Measurements from ENCODE around the gene FOXP3. TPM values are rescaled to one million over a fixed set of nuclear protein-coding genes. Genes with fewer than 3 reads are reported as not detected.
A peak's percentile ranks its signal among the peaks of the same experiment; 100 is the strongest.

FOXP3 gene
- total and polyA plus RNA-seq, 2 donors (not counting 1 experiment from before 2014, with no cell fraction given), result under 0.01 TPM; not detected in 1

DNA sequence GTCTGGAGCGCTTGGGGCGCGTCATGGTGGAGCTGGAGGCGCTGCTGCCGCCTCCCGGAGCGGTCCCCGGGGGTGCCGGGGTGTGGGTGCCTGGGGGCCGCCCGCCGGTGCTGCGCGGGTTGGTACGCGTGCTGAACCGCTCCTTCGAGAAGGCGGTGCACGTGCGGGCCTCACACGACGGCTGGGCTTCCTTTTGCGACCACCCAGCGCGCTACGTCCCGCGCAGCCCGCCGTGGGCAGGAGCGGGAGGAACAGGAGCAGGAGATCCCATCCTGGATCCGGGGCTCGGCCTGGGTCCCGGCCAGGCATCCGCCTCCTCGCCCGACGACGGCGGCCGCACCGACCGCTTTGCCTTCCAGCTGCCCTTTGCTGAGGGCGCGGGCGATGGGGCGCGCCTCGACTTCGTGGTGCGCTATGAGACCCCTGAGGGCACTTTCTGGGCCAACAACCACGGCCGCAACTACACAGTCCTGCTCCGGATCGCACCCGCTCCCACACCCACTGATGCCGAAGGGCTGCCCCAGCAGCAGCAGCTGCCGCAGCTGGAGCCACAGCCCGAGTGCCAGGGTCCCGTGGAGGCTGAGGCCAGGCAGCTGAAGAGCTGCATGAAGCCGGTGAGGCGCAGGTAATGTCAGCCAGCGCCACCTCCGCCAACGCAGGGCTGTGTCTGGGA, 5.9 kb upstream of the FOXP3 start:
- H4K20me1 ChIP-seq (ENCODE audit: control insufficient read depth, extremely low read depth, insufficient read depth, low read length), result no peaks in the 10 kb centered on the region
- peak overlapping the region; percentile 84 for H3K9ac ChIP-seq (ENCODE audit: insufficient read depth, low read length)
- TF ChIP-seq, protein P1, sequence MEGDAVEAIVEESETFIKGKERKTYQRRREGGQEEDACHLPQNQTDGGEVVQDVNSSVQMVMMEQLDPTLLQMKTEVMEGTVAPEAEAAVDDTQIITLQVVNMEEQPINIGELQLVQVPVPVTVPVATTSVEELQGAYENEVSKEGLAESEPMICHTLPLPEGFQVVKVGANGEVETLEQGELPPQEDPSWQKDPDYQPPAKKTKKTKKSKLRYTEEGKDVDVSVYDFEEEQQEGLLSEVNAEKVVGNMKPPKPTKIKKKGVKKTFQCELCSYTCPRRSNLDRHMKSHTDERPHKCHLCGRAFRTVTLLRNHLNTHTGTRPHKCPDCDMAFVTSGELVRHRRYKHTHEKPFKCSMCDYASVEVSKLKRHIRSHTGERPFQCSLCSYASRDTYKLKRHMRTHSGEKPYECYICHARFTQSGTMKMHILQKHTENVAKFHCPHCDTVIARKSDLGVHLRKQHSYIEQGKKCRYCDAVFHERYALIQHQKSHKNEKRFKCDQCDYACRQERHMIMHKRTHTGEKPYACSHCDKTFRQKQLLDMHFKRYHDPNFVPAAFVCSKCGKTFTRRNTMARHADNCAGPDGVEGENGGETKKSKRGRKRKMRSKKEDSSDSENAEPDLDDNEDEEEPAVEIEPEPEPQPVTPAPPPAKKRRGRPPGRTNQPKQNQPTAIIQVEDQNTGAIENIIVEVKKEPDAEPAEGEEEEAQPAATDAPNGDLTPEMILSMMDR (conservative IDR thresholded peaks at IDR 0.05 in 1 of 2, IDR thresholded peaks at IDR 0.05 in 1 of 2; ENCODE audit: low read depth in 1 of 2, low read length in 2 of 2), result no peak
- TF ChIP-seq EZH2 (IDR thresholded peaks at IDR 0.05; ENCODE audit: low read length, missing control alignments), result no peak
- no peak for DNase-seq (ENCODE audit: low read depth in 2 of 2)
- no peaks in the 10 kb centered on the region for H3K4me1 ChIP-seq (ENCODE audit: control insufficient read depth, extremely low read depth, insufficient read depth, low read length)
- no peaks in the 10 kb centered on the region for H3K36me3 ChIP-seq (ENCODE audit: control insufficient read depth, insufficient read depth, low read length)
- H2AFZ ChIP-seq (ENCODE audit: low read length), result no peak overlapping the region
- H3K9me3 ChIP-seq (ENCODE audit: control insufficient read depth, insufficient read depth, low read depth, low read length), result no peaks in the 10 kb centered on the region
- no peaks in the 10 kb centered on the region for H3K27me3 ChIP-seq (ENCODE audit: control insufficient read depth, insufficient read depth, low read length)
- peak overlapping the region; percentile 25 for H3K4me2 ChIP-seq (ENCODE audit: extremely low read depth, insufficient read depth, low read length)
- peaks cover 14% of the 10 kb centered on the region for H3K79me2 ChIP-seq (ENCODE audit: control insufficient read depth, insufficient read depth, low read length)
- H3K4me3 ChIP-seq (replicated peaks in 1 of 4; ENCODE audit: control extremely low read depth in 1 of 4, insufficient read depth in 1 of 4, low read depth in 3 of 4, low read length in 4 of 4), result peak overlapping the region; percentile 37 to 65 (median 41)
- peak overlapping the region; percentile 98 for H3K27ac ChIP-seq (ENCODE audit: insufficient read depth, low read length)

DNA sequence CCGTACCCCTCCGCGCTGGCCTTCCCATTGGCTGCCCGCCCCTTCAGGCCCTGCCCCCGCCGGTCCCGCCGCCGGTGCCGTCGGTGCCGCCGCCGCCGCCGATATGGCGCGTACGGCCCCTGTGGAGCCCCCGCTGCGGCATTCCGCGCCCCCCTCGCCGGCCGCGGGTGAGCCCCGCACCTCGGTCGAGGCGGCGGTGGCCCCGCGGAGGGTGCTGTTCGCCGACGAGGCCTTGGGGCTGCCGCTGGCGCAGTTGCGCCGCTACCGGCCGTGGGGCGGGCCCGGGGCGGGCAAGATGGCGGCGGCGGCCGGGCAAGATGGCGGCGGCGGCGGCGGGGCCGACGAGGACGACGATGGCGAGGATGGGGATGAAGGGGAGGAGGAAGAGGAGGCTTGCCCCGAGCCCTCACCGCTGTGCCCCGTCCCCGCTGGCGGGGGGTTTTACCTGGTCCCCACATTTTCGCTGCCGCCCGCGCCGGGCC, 5.3 kb upstream of the FOXP3 start, which contains the start of gene PPP1R3F:
PPP1R3F (plus strand) TSS at position 27 of the 482 bp plus-strand sequence; CDS start at position 104, 77 bp downstream.
- no peak for TF ChIP-seq EZH2 (IDR thresholded peaks at IDR 0.05; ENCODE audit: low read length, missing control alignments)
- TF ChIP-seq, protein P1 (conservative IDR thresholded peaks at IDR 0.05 in 1 of 2, IDR thresholded peaks at IDR 0.05 in 1 of 2; ENCODE audit: low read depth in 1 of 2, low read length in 2 of 2), result no peak
- H3K36me3 ChIP-seq (ENCODE audit: control insufficient read depth, insufficient read depth, low read length), result no peaks in the 10 kb centered on the region

DNA sequence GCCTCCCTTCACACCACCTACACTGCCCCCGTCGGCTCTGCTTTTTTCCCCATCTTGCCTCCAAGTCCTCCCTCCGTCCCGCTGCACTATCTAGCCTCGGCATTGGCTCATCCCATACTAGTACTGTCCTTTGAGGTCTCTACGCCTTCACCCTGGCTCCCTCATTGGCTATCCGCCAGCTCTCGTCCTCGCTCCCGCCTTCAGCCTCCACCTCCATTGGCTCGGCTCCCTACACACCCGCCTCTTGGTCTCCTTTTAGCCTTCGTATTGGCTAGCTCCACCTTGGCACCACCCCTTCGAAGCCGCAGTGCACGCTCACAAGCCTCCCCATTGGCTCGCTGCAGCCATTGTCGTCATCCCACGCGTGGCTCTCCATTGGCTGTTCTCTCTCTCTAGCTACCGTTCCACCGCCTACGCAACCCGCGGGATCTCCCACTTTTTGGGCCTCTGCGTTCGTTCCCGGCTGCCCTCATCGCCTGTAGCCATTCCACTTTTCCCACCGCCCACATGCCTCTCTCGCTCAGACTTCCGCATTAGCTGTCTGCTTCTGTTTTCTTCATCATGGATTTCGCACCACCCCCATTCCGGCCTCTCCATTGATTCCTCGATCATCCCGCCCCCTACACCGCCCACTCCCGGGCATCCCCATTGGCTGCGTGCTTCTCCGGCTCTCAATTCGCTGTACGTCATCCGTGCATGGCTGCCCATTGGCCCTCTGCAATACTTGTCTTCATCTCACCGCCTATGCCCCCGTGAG, 4.7 kb upstream of the FOXP3 start:
- Histone ChIP-seq H3K27me3 (ENCODE audit: control insufficient read depth, insufficient read depth, low read length) (no peaks in the 10 kb centered on the region), H3K9ac (ENCODE audit: insufficient read depth, low read length) (peak overlapping the region; percentile 92), H3K9me3 (ENCODE audit: control insufficient read depth, insufficient read depth, low read depth, low read length) (no peaks in the 10 kb centered on the region), H3K4me1 (ENCODE audit: control insufficient read depth, extremely low read depth, insufficient read depth, low read length) (no peaks in the 10 kb centered on the region), H3K79me2 (ENCODE audit: control insufficient read depth, insufficient read depth, low read length) (peaks cover 14% of the 10 kb centered on the region), H3K4me3 (replicated peaks in 1 of 4; ENCODE audit: control extremely low read depth in 1 of 4, insufficient read depth in 1 of 4, low read depth in 3 of 4, low read length in 4 of 4) (peak overlapping the region; percentile 57 to 73 (median 62)), H3K4me2 (ENCODE audit: extremely low read depth, insufficient read depth, low read length) (peak overlapping the region; percentile 92), H3K36me3 (ENCODE audit: control insufficient read depth, insufficient read depth, low read length) (no peaks in the 10 kb centered on the region), H2AFZ (ENCODE audit: low read length) (peak overlapping the region; percentile 92), H4K20me1 (ENCODE audit: control insufficient read depth, extremely low read depth, insufficient read depth, low read length) (no peaks in the 10 kb centered on the region), H3K27ac (ENCODE audit: insufficient read depth, low read length) (peak overlapping the region; percentile 98)
- peak; percentile 97 to 98 for DNase-seq (ENCODE audit: low read depth in 2 of 2)
- no peak for TF ChIP-seq EZH2 (IDR thresholded peaks at IDR 0.05; ENCODE audit: low read length, missing control alignments)
- TF ChIP-seq, protein P1 (conservative IDR thresholded peaks at IDR 0.05 in 1 of 2, IDR thresholded peaks at IDR 0.05 in 1 of 2; ENCODE audit: low read depth in 1 of 2, low read length in 2 of 2), result no peak

More for the DNA sequence above, 5.3 kb upstream of the FOXP3 start, which contains the start of gene PPP1R3F:
- peak within 1 kb of the TSS; percentile 92 for H3K9ac ChIP-seq (ENCODE audit: insufficient read depth, low read length)
- peak within 1 kb of the TSS; percentile 57 to 73 (median 62) for H3K4me3 ChIP-seq (replicated peaks in 1 of 4; ENCODE audit: control extremely low read depth in 1 of 4, insufficient read depth in 1 of 4, low read depth in 3 of 4, low read length in 4 of 4)
- H3K4me2 ChIP-seq (ENCODE audit: extremely low read depth, insufficient read depth, low read length), result peak within 1 kb of the TSS; percentile 92
- H3K9me3 ChIP-seq (ENCODE audit: control insufficient read depth, insufficient read depth, low read depth, low read length), result no peaks in the 10 kb centered on the region
- peaks cover 14% of the 10 kb centered on the region for H3K79me2 ChIP-seq (ENCODE audit: control insufficient read depth, insufficient read depth, low read length)
- peak within 1 kb of the TSS; percentile 98 for H3K27ac ChIP-seq (ENCODE audit: insufficient read depth, low read length)
- no peaks in the 10 kb centered on the region for H3K4me1 ChIP-seq (ENCODE audit: control insufficient read depth, extremely low read depth, insufficient read depth, low read length)
- no peak for DNase-seq (ENCODE audit: low read depth in 2 of 2)
- H4K20me1 ChIP-seq (ENCODE audit: control insufficient read depth, extremely low read depth, insufficient read depth, low read length), result no peaks in the 10 kb centered on the region
- H2AFZ ChIP-seq (ENCODE audit: low read length), result peak within 1 kb of the TSS; percentile 92
- no peaks in the 10 kb centered on the region for H3K27me3 ChIP-seq (ENCODE audit: control insufficient read depth, insufficient read depth, low read length)
